NB4 (cell line): ENCODE results near the gene CDK8.

Experiments
- CTCF ChIP-seq: IDR thresholded peaks from one replicate; pipeline ENCODE4 v1.5.1; 2012; ENCODE audit warnings: low read depth, low read length
- POLR2A ChIP-seq: IDR thresholded peaks from 2 replicates; pipeline ENCODE4 v1.6.1; 2011; ENCODE audit warnings: mild to moderate bottlenecking; ENCODE audit not compliant: insufficient read length; ENCODE audit errors: extremely low read depth

GRCh38 chr13:26216042-26216441, 37.9 kb upstream of the CDK8 start:
- TF ChIP-seq CTCF (no peak), POLR2A (no peak)
